Measurements from ENCODE around the gene CLMP. TPM values are rescaled to one million over a fixed set of nuclear protein-coding genes. Genes with fewer than 3 reads are reported as not detected.

The CLMP gene
- total RNA-seq, 1 donor from 2014 or later: 34.7 TPM

DNA sequence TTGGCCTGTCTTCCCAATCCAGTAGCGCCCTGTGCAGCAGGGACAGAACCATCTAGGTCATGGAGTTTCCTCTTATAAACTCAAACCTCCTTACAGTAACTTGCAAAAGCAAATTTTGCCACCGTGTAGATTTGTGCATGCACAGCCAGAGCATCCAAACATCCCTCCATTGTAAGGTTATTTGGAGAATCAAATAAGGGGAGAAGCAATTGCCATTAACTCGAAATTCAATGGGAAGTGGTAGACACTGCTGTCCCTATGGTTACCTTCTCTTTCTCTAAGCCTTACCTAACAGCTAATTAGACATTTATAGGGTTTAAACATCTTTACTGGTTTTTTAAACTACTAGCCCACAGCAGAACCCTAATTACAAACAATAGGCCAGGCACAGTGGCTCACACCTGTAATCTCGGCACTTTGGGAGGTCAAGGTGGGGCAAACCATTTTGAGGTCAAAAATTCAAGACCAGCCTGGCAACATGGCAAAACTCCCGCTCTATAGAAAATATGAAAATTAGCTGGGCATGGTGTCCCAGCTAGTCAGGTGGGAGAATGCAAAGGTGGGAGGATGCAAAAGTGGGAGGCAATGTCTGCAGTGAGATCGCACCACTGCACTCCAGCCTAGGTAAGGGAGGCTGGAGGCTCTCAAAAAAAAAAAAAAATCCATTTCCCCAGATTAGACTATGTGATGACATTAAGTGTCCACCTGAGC is 139.7 kb downstream of the CLMP start:
- no peak for DNase-seq

DNA sequence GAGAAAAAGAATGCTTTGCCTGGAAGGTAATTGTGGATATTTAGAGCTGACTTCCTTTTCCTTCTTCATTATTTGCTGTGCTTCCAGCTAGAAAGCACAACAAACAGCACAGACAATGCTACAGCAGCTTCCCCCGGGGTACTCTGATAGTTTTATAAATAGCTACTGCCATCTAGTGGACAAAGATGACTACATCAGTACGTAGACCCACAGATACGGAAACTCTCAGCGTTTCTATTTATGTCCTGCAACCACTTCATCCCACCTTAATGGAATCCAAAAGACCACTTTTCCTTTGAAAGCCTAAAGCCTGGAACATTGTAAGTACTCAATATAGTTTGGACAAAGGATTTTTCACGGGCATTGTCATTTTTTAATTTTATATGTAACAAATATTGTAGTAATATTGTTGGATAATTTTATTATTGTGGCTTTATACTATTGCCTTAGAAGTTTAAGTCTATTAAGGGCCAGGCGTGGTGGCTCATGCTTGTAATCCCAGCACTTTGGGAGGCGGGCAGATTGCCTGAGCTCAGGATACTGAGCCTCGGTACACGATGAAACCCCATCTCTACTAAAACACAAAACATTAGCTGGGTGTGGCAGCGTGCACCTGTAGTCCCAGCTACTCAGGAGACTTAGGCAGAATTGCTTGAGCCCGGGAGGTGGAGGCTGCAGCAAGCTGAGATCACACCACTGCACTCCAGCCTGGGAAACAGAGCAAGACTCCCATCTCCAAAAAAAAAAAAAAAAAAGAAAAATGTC is 140.6 kb downstream of the CLMP start:
- peak; percentile 86 for DNase-seq

DNA sequence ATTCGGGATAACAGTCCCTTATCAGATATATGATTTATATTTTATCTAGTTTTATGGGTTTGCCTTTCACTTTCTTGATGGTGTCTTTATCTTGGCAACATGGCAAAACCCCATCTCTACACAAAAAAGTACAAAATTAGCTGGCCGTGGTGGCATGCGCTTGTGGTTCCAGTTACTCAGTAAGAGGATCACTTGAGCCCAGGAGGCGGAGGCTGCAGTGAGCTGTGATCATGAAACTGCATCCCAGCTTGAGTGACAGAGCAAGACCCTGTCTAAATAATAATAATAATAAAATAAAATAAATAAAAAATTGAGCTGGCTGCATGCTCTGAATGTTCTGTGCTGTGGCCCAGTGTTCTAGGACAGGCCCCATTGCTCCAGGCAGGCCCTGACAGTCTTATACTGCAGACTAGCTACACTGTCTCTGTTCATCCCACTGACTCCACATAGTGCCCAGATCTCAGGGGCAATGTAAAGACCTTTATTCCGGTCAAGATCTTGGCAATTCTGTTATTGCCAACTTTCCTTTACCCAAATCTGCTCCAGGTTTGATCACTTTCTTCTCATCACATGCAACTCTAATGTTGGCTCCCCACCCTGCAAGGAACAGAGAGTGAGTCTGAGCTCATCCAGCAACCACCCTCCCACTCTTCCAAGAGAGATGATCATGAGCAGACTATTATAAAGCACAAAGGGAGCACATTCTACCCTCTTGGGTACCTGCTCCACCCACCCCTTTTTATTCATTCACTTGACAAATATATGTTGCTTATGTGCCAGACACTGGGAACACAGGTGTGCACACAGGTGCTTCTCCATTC is 141.9 kb downstream of the CLMP start:
- DNase-seq: no peak

DNA sequence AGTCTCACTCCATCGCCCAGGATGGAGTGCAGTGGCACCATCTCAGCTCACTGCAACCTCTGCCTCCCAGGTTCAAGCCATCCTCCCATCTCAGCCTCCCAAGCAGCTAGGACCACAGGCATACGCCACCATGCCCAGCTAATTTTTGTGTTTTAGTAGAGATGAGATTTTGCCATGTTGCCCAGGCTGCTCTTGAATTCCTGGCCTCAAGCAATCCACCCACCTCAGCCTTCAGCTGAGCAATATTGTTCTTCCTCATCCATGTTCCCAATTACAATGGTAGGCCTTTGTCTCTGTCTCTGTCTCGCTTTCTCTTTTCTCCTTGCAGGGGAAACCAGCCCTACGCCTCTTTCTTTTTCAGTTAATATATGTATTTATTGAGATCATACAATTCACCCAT is 143.4 kb downstream of the CLMP start:
- DNase-seq: no peak

GRCh38 chr11:123051146-123051545 is 143.9 kb downstream of the CLMP start:
- no peak for DNase-seq

DNA sequence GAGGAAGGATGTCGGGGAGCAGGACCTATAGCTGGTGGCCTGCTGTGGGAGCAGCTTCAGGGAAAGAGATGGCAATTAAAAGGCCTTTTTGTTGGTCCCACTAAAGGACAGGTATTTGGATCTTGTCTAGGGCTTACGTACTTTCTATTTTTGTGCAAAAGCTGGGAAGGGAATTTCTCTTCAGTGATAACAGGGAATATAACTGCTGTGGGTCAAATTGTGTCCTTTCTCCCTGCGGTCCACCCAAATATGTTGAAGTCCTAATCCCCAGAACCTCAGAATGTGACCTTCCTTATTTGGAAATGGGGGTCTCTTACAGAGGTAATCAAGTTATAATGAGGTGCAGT is 147.1 kb downstream of the CLMP start:
- DNase-seq: no peak

GRCh38 chr11:123047266-123047946 is 147.6 kb downstream of the CLMP start:
- DNase-seq: no peak

GRCh38 chr11:123046473-123047259 is 148.4 kb downstream of the CLMP start:
- no peak for DNase-seq

- DNase-seq: no peak
Measured at GRCh38 chr11:123045101-123045500, 149.9 kb downstream of the CLMP start.

GRCh38 chr11:123041185-123041584 is 153.9 kb downstream of the CLMP start:
- DNase-seq: no peak

DNA sequence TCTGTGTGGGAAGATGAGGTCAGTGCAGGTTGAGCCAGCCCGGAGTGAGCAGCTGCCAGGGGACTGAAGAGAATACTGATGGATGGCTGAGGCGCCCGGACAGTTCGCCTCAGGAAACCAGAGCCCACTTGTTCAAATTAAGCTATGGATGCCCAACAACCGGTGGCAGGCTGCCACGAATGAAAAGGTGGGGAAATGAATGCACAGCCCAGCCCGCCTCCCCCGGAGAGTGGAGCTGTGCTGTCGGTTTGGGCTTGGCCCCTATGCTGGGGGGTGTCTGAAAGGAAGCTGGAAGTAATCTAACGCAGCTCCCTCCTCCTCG is 155.0 kb downstream of the CLMP start:
- peak; percentile 40 for DNase-seq

GRCh38 chr11:123035831-123036230 is 159.2 kb downstream of the CLMP start:
- DNase-seq: no peak

- DNase-seq: no peak
Measured at GRCh38 chr11:123034597-123034996, 160.5 kb downstream of the CLMP start.

DNA sequence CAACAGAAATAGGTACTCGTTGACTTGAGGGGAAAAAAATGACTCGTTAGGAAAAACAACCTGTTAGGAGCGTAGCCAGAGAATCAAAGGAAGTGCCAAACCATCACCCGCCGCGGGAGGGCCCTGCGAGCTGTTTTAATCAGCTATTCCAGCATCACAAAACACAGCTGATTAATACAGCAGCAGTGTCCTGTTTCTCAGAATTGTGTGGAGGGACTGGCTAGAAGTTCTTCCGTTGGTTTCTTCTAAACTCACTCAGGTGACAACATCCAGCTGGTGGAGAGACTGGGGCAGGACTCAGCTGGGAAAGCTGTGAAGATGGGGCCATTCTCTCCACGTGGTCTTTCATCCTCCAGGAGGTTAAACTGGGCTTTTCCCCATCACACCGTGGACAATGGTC is 161.2 kb downstream of the CLMP start:
- no peak for DNase-seq

DNA sequence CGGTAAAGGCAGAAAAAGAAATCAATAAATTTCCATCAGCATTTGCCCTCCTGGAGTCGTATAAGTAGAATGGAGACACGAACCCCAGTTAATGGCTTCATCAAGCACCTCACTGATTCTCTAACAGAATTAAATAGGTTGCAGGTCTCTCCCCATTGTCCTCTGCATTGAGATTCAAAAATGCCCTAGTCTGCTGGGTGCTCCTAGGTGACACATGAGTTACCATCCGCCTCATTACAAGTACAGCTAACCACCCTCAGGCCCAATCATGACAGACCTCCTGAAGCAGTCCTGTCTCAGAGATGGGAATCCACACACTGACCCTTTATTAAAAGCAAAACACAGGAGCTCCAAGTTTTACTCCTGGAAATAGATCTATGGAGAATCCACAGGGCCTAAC is 164.5 kb downstream of the CLMP start:
- DNase-seq: no peak

DNA sequence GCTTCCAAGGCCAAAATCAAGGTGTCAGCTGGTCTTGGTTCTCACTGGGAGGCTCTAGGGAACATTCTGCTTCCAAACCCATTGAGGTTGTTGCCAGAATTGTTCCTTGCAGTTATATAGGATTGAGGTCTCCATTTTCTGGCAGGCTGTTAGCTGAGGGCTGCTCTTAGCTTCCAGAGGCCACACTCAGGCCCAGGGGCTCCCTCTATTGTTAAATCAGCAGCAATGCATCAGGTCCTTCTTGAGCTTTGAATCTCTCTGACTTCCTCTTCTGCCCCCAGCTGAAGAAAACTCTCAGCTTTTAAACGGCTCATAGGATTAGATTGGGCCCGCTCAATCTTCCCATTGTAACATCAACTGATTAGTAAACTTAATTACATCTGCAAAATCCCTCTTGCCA is 174.1 kb downstream of the CLMP start:
- DNase-seq: peak; percentile 35

Small RNAs within 50 kb of the gene (small RNA-seq; reads per million reads assigned to genes)
- gene RPL31P47 (ENCODE audit: low replicate concordance) (not detected), gene SNORD14C (ENCODE audit: low replicate concordance) (not detected), gene SNORD14D (ENCODE audit: low replicate concordance) (not detected), gene SNORD14E (ENCODE audit: low replicate concordance) (194 reads per million, percentile 97 among the genes with 10 or more reads in this experiment)

Other genes starting within 250 kb of the CLMP start
- not detected for gene BSX, start 213.4 kb downstream of the CLMP start, total RNA-seq
- gene HSPA8, start 133.1 kb downstream of the CLMP start, total RNA-seq: 2,079 TPM
- 9.7 TPM for gene GRAMD1B, start 235.0 kb upstream of the CLMP start, total RNA-seq

Data from tongue (tissue), 3 donors.